NK-92 (cell line): ENCODE results near the gene RSPH3.
"Not testable (repeated sequence)": the region's sequence is repeated elsewhere in the genome, so short reads cannot be mapped to it uniquely, and the experiment has no call there.

Source experiments
- DNase-seq: peaks from one replicate; lab custom pipeline; 2025; ENCODE audit not compliant: unreplicated experiment; lab: John Stamatoyannopoulos, UW

The RSPH3 gene

DNA sequence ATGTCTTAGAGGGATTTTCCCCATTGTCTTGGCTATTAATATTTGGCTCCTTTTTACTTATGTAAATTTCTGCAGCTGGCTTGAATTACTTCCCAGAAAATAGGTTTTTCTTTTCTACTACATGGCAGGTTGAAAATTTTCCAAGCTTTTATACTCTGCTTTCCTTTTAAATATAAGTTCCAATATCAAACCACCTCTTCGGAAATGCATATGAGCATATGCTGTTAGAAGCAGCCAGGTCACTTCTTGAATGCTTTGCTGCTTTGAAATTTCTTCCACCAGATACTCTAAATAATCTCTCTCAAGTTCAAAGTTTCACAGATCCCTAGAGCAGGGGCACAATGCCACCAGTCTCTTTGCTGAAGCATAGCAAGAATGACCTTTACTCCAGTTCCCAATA, 25.2 kb upstream of the RSPH3 start:
- DNase-seq: not testable (repeated sequence)

DNA sequence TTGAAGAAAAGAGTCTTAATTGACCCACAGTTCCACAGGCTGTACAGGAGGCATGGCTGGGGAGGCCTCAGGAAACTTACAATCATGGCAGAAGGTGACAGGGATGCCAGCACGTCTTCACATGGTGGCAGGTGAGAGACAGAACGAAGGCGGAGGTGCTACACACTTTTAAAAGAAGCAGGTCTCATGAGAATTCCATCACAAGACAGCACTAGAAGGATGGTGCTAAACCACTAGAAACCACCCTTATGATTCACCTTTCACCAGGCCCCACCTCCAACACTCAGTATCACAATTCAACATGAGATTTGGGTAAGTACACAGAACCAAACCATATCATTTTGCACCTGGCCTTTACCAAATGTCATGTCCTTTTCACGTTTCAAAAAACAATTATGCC, 23.9 kb upstream of the RSPH3 start:
- DNase-seq: no peak

GRCh38 chr6:159020011-159020410, 20.0 kb upstream of the RSPH3 start:
- no peak for DNase-seq

GRCh38 chr6:159017757-159018559, 18.0 kb upstream of the RSPH3 start:
- DNase-seq: no peak

- no peak for DNase-seq
Observed at GRCh38 chr6:159014406-159014805, 14.4 kb upstream of the RSPH3 start.

GRCh38 chr6:159013229-159013628, 13.2 kb upstream of the RSPH3 start:
- DNase-seq: no peak

DNA sequence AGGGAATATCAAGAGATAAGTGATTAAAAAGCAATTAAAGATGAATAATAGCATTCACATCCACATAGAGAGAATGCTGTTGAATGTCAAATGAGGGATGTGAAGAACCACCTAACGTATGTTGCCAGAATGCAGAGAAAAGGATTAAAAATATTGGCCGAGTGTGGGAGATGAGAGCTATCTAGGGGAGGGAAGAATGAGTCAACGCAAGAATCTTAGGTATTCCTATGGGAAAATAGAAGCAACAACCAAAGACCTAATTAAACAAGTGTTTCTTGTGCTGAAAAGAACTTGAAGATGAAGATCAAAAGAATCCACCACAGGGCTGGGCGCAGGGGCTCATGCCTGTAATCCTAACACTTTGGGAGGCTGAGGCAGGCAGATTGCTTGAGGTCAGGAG, 12.2 kb upstream of the RSPH3 start:
- DNase-seq: no peak

DNA sequence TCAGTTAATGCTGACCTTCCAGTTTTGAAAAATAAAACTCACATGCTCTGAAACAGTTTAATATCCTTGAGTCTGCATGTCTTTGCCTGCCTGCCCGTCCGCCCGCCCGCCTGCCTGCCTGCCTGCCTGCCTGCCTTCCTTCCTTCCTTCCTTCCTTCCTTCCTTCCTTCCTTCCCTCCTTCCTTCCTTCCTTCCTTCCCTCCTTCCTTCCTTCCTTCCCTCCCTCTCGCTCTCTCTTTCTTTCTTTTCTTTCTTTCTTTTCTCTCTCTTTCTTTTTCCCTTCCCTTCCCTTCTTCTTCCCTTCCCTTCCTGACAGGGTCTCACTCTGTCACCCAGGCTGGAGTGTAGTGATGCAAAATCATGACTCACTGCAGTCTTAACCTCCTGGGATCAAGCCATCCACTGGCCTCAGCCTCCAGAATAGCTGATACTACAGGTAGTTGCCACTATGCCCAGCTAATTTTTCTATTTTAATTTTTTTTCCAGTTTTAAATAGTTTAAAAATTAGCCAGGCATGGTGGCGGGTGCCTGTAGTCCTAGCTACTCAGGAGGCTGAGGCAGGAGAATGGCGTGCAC, 10.1 kb upstream of the RSPH3 start:
- not testable (repeated sequence) for DNase-seq

GRCh38 chr6:159008656-159009288, 8.8 kb upstream of the RSPH3 start:
- DNase-seq: no peak

GRCh38 chr6:159007510-159007909, 7.5 kb upstream of the RSPH3 start:
- no peak for DNase-seq

GRCh38 chr6:159005436-159005835, 5.4 kb upstream of the RSPH3 start:
- DNase-seq: no peak

- DNase-seq: no peak
Observed at GRCh38 chr6:159004592-159004991, 4.6 kb upstream of the RSPH3 start.

GRCh38 chr6:159002432-159003155, 2.6 kb upstream of the RSPH3 start:
- DNase-seq: no peak

DNA sequence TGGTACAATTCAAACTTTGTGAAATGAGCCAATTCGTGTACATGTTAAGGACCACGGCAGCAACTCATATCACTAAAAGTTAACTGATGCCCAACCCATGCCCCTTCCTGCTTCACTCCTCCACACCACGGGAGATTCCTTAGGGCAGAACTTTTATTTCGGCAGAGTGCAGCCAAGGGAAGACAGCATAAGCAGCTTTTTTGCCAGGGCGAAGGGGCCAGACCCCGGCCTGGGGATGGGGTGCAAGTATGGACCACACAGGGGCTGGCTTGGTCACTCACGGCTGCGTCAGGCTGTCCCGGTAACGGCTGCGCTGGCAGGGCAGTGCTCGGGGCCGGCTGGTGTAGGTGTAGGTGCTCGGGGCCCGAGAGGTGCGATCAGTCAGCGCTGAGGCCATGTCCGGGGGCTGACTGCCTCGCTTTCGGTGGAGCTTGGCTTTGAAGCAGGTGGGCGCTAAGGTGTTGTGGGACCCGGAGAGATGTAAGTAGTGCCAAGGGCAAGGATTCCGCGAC, 792 bp downstream of the RSPH3 start:
- no peak for DNase-seq

DNA sequence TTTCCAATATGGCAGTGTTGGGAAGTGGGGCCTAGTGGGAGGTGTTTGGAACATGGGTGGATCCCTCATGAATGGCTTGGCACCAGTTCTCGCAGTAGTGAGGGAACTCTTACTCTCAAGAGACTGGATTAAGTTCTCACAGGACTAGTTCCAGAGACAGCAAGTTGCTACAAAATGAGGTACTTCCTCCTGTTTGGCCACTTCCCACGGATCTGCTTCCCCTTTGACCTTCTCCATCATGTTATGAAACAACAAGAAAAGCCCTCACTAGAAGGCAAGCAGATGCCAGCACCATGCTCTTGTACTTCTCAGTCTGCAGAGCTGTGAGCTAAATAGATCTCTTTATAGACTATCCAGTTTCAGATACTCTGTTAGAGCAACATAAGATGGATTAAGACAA, 3.1 kb downstream of the RSPH3 start:
- DNase-seq: no peak

GRCh38 chr6:158993639-158994038, 6.4 kb downstream of the RSPH3 start:
- DNase-seq: no peak

DNA sequence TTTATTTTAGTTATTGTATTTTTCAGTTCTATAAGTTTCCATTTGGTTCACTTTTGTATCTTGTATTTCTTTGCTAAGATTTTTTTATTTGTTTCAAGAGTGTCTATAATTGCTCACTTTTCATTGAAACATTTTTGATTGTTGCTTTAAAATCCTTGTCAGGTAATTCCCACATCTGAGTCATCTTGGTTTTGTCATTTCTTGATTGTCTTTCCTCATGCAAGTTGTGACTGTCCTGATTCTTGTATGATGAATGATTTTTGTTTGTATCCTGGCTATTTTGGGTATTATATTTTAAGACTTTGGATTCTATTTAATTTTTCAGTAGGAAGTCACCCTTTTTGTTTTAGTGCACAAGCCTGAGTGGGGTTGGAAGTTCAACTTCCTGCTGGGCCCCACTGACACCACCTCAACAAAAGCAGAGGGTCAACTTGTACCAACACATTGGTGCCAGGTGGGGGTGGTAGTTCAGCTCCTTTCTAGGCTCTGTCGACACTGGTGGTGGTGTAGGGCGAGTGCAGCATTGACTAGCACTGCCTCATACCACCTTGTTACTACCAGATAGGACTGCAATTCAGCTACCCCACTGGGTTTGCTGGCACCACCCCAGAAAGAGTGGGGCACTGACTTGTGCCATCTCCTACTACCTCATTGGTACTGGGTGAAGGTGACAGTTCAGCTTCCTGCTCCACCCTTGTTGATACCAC, 8.8 kb downstream of the RSPH3 start:
- no peak for DNase-seq

- DNase-seq: not testable (repeated sequence)
Observed at GRCh38 chr6:158989711-158990110, 10.3 kb downstream of the RSPH3 start.

DNA sequence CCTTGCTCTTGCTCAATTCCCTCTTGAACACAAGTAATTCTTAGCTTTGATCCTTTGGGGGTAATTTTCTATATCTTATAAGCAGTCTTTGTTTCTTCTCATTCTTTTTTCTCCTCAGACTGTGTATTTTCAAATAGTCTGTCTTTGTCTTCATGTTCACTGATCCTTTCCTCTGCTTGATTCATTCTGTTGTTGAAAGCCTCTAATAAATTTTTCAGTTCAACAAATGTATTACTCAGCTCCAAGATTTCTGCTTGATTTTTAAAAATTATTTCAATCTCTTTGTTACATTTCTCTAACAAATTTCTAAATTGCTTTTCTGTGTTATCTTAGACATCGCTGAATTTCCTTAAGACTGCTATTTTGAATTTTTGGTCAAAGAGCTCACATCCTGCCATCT, 11.5 kb downstream of the RSPH3 start:
- DNase-seq: no peak

DNA sequence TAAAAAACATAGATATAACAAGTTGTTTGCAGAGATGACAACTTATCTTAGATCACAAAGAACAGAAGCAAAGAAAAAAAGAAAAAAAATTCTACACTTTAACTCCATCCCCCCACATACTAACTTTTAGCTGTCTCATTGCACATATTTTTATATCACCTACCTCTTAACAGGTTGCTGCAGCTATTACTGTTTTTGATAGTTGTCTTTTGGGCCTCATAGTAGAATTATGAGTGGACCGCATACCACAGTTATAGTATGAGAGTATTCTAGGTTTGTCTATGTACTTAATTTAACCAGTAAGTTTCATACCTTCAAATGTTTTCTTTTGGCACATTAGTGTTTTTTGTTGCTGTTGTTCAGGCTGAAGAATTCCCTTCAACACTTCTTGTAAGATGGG, 12.3 kb downstream of the RSPH3 start:
- no peak for DNase-seq

GRCh38 chr6:158978757-158979156, 21.2 kb downstream of the RSPH3 start:
- no peak for DNase-seq
